GM21360 (cell line): Measurements from ENCODE around the gene NPIPB2.
"Not testable (repeated sequence)": the region's sequence is repeated elsewhere in the genome, so short reads cannot be mapped to it uniquely, and the experiment has no call there.

ENCODE experiments used
- ATAC-seq: cut with Tn5 transposase; IDR thresholded peaks from one replicate; pipeline ENCODE4 v1.9.1; 2021; ENCODE audit warnings: mild to moderate bottlenecking, moderate library complexity; ENCODE audit not compliant: unreplicated experiment

Gene NPIPB2

DNA sequence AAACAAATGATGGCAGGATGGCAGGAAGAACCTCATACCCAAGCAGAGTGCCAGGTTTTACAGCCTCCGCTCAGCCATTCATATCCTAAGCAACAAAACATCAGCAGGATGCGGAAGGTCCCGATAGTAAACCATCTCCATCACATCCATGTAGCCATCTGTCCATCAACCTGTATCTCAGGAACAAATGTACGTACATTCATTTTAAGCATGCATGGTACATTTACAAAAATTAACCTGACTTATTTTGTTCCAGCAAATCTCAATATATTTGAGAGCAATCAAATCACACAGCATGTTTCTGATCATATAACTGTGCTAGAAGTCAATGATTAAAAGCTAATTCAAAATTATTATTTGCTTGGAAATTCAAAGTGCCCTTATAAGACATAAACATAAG, at the start of gene NPIPB2:
Gene NPIPB2, minus strand, starts transcription at position 101 of the 400 bp plus-strand sequence. Its CDS starts 0 bp downstream, at position 101.
- ATAC-seq, result not testable (repeated sequence)

GRCh38 chr16:11990702-11991390, 49.0 kb upstream of the NPIPB2 start:
- no peak for ATAC-seq

DNA sequence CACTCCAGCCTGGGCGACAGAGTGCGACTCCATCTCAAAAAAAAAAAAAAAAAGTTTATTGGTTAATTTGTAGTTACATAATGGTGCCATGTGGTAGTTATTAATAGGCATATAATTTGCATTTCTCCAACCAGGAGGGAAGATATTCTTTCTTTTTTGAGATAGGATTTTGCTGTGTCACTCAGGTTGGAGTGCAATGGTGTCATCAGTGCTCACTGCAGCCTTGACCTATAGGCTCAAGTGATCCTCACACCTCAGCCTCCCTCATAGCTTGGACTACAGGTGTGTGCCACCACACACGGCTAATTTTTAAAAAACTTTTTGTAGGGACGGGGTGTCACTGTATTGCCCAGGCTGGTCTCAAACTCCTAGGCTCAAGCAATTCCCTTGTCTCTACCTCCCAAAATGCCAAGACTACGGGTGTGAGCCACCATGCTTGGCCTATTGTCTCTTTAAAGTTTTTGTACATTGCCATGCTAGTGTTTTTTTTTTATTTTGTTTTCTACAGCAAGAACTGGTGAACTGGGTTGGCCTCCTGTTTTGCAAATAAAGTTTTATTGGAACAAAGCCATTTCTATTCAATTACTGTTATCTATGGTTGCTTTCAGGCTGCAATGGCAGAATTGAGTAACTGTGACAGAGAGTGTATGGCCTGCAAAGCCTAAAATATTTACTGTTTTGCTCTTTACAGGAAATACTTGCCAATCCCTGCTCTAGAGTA, 46.6 kb upstream of the NPIPB2 start:
- ATAC-seq, result no peak

DNA sequence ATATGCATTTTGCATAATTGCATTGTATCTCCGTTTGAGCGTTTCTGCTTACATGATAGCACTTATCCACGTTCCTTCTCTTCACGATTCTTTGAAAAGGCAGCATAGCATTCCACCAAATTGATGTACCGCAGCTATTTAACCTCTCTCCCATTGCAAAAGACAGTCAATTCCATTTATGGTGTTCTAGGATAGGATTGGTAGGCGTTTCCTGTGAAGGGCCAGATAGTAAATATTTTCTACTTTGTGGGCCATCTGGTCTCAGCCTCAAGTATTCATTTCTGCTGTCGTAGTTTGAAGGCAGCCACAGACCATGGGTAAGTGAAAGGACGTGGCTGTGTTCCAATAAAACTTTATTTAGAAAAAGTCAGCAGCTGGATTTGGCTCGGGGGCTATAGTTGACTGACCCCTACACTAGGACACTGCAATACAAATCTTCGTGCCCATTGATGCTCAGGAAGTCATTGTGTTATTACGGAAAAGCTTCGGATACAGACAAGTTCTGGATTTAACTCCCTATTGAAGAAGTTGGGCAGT, 44.7 kb upstream of the NPIPB2 start:
- ATAC-seq, result no peak

DNA sequence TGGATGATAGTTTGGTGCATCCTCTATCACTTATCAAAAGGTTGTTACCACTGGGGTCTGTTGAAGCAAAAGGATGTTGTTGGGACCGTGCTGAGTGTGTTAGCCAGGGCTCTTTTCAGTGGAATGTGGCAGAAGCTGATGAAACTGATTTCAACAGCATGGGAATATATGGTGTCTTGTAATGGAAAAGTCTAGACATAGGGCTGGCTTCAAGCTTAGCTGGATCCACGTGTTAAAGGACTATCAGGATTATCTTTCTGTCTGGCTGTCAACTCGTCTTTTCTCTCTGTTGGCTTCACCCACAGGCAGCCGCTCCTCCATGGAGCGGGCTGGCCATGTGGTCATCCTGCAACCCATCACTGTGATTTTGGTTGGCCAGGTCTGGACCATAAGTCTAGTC, 43.4 kb upstream of the NPIPB2 start:
- ATAC-seq, result no peak

- no peak for ATAC-seq
These were observed 38.4 kb upstream of the NPIPB2 start for GRCh38 chr16:11980136-11980844.

- ATAC-seq, result no peak
These were observed 37.3 kb upstream of the NPIPB2 start for GRCh38 chr16:11979013-11979672.

DNA sequence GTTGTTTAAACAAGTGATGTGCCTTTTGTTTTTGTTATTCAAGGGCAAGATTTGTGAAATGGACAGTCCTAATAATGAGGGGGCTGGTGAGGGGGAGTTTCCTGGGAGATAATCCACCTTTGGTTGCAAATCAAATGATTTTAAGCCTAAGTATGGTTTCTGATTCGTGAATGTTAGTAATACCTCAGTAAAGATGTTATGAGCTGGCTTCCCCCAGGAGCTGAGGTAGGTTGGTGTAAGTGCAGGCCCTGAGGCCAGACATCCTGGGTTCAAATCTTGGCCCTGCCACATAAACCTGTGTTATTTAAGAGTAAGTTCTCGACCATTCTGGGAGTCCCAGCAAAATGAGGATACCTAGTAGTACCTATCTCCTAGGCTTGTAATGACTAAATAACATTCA, 36.2 kb upstream of the NPIPB2 start:
- no peak for ATAC-seq

GRCh38 chr16:11977376-11978041, 35.7 kb upstream of the NPIPB2 start:
- ATAC-seq, result no peak

DNA sequence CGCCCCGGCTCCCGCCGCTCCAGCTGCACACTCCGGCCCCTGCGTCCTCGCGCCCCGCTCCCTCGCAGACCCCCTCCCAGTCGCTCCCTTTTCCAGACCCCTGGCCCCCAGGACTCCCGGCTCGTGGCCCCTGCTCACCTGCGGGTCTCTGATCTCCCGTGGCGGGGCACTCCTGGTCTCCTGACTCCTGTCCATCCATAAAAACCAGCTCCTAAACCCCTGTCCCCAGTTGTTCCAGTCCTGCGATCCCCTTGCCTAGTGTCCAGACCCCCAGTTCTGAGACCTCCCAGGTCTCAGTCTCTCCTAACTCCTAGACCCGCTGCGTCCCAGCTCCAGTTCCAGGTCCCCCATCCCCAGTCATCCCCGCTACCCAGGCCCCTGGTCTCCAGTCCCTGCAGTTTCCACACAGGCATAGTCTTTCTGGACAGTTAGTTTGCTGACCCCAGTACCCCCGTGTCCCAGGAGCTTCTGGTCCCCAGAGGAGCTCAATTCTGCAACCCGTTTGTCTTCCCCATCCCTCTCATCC, 35.1 kb upstream of the NPIPB2 start:
- peak; percentile 18 for ATAC-seq

- no peak for ATAC-seq
These were observed 31.2 kb upstream of the NPIPB2 start for GRCh38 chr16:11973070-11973469.

GRCh38 chr16:11972128-11972527, 30.3 kb upstream of the NPIPB2 start:
- no peak for ATAC-seq

DNA sequence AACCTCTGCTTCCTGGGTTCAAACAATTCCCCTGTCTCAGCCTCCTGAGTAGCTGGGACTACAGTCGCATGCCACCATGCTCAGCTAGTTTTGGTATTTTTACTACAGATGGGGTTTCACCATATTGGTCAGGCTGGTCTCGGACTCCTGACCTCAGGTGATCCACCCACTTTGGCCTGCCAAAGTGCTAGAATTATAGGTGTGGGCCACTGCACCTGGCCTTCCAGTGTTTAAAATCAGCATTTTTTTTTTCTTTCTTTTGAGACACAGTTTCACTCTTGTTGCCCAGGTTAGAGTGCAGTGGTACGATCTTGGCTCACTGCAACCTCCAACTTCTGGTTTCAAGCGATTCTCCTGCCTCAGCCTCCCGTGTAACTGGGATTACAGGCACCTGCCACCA, 28.4 kb upstream of the NPIPB2 start:
- ATAC-seq, result not testable (repeated sequence)

- no peak for ATAC-seq
These were observed 26.7 kb upstream of the NPIPB2 start for GRCh38 chr16:11968577-11968976.

DNA sequence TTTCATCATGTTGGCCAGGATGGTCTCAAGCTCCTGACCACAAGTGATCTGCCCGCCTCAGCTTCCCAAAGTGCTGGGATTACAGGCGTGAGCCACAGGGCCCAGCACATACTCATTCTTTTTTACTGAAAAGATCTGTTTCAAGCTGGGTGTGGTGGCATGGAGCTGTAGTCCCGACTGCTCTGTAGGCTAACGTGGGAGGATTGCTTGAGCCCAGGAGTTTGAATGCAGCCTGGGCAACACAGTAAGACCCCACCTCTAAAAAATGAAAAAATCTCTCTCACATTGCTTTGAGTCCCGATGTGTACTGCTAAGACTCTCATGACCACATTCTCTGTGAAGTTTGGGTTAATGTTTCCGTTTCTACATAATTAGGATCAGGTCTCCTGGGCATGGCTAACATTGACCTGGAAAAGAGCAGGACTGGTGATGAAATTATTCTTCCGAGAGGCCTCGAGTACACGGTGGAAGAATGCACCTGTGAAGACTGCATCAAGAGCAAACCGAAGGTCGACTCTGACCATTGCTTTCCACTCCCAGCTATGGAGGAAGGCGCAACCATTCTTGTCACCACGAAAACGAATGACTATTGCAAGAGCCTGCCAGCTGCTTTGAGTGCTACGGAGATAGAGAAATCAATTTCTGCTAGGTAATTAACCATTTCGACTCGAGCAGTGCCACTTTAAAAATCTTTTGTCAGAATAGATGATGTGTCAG, 25.5 kb upstream of the NPIPB2 start:
- ATAC-seq, result no peak

DNA sequence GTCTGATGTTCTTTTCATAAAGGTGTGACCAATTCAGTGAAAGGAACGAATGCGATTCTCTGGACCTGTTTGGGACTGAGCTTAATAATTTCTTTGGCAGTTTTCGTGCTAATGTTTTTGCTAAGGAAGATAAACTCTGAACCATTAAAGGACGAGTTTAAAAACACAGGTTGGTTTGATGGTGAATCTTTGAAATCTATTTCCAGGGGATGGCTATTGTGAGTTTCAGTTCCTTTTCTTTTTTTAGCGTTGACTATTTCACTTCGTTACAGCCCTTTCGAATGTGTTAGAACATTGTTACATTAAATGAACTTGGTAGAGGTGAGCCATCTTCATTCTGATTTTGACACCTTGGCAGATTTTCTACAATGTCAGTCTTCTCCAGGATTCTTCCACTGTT, 24.3 kb upstream of the NPIPB2 start:
- no peak for ATAC-seq

GRCh38 chr16:11964761-11965551, 23.1 kb upstream of the NPIPB2 start, which contains the start of gene TNFRSF17:
TSS of gene TNFRSF17 (plus strand) at chr16:11965210. CDS start at chr16:11965325, 115 bp downstream.
- ATAC-seq, result peak; percentile 50

- no peak for ATAC-seq
These were observed 21.9 kb upstream of the NPIPB2 start for GRCh38 chr16:11963706-11964105.

GRCh38 chr16:11962978-11963377, 21.1 kb upstream of the NPIPB2 start:
- not testable (repeated sequence) for ATAC-seq
